ENCODE measurements around the gene IFITM10.
A peak's percentile ranks its signal among the peaks of the same experiment; 100 is the strongest.
"Not testable (repeated sequence)": the region's sequence is repeated elsewhere in the genome, so short reads cannot be mapped to it uniquely, and the experiment has no call there.

The IFITM10 gene

DNA sequence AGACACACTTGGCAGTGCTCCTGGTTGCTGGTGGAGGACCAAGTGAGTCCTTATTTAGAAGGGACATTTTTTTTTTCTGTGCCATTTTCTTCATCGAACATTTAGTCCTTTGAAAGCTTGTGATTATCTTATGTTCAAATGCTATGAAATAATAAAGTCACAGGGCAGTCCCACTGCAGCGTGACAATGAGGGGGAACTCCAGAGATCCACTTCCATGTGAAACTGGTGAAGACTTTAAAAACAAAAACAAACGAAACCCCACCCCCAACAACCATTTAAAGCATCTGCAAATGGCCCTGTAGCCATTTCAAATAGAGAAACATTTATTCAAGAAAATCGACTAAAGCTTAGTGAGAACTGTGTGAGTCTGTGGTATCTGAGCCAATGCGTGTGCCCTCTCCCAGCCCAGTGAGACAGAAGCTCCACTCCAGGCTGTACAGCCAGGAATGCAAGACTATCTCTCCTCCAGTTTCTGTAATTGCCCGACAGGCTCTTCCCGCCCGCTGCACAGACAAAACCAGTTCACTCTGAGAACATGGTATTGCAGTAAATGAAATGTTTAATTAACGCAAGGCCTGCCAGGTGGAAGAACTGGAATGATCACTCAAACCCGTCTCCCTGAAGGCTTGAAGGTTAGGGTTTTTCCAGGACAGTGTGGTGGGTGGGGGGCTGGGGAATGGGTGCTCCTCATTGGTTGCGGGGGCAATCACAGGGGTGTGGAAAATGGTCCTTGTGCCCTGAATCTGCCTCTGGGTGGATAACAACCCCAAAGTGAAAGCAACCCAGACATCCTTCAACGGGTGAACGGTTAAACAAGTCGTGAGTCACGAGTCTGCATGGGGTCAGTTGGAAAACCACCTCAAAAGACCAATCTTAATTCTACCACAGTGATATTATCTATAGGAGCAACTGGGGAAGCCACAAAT is 45.0 kb downstream of the IFITM10 start:
- DNase-seq: no peak

- no peak for DNase-seq
Observed at GRCh38 chr11:1703146-1703545, 47.2 kb downstream of the IFITM10 start.

DNA sequence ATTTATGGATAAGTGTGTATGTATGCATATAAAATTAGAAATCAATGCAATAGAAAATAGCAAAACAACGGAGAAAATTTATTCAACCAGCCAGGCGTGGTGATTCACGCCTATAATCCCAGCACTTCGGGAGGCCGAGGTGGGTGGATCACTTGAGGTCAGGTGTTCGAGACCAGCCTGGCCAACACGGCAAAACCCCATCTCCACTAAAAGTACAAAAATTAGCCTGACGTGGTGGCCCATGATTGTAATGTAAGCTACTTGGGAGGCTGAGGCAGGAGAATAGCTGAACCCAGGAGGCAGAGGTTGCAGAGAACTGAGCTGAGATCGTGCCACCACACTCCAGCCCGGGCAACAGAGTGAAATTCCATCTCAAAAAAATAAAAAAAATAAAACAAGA is 47.9 kb downstream of the IFITM10 start:
- DNase-seq: no peak

DNA sequence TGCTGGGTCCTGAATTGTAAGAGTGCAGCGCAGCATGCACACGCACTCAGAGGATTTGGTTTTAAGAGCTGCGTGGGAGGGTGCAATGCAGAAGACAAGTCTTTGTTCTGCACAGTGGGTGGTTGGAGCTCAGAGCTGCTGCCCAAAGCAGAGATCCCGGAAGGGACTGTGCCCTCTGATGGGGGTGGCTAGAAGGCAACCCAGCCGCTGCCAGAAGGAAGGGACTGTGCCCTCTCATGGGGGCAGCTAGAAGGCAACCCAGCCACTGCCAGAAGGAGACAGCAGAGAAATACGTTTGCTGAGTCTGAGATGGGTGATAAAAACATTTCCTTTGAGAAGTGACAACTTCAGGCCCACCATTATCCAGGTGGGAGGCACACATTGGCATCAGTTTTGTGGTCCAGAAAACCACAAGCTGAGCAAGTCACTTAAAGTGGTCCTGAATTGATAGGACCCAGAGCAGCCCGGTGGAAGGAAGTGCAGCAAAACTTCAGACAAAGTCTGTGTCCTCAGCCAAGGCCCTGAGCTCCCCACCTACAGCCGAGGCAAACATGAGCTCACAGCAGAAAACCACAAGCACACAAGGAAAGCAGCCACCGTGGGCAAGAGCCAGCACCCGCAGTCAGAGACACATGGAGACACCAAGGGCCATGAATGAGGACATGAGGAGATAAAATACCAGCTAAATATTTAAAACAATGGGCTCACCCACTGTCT is 49.1 kb downstream of the IFITM10 start:
- no peak for DNase-seq

DNA sequence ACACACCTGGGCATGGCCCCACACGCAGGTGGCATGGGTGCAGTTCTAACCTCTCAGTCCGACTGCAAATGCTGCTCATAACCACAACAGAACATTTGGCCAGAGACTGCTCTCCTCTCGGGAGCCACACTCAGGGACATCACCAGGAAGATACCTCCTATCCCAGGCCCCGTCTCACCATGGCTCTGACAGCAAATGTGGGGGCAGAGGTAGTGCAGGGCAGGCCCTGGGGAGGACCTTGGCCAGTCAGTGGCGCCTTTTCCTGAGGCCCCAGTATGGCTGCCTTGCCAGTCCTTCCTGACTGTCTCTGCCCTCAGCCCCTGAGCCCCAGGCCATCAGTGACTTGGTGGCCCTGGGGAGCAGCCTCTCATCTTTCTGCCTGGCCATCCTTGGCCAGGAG is 50.6 kb downstream of the IFITM10 start:
- DNase-seq: no peak

DNA sequence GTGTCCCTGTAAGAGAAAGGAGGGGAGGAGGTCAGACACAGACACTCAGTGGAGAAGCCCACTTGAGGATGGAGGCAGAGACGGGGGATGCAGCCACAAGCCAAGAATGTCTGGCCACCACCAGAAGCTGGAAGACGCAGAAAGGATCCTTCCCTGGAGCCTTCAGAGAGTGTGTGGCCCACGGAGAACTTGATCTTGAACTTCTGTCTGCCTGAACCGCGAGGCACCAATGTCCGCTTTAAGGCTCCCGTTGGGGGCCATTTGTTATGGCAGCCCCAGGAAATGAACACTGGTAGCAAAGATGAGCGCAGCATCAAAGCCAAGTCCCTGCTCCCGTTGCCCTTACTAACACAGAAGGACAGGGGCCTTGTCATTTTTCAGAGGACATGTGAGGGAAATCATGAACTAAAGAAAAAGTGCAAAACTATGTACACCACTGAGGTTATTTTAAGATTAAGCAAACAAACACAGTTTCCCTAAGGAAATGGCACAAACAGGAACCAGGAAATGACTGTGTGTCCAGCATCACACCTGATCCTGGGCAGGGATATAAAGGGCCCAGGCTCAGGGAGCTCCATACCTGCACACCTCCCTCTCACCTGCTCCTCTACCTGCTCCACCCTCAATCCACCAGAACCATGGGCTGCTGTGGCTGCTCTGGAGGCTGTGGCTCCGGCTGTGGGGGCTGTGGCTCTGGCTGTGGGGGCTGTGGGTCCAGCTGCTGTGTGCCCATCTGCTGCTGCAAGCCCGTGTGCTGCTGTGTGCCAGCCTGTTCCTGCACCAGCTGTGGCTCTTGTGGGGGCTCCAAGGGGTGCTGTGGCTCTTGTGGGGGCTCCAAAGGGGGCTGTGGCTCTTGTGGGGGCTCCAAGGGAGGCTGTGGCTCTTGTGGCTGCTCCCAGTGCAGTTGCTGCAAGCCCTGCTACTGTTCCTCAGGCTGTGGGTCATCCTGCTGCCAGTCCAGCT is 53.5 kb downstream of the IFITM10 start, which contains the start of gene KRTAP5-6:
Gene KRTAP5-6 (plus strand): TSS at position 588 of the 963 bp plus-strand sequence. CDS start 51 bp downstream, at position 639.
- DNase-seq: no peak

DNA sequence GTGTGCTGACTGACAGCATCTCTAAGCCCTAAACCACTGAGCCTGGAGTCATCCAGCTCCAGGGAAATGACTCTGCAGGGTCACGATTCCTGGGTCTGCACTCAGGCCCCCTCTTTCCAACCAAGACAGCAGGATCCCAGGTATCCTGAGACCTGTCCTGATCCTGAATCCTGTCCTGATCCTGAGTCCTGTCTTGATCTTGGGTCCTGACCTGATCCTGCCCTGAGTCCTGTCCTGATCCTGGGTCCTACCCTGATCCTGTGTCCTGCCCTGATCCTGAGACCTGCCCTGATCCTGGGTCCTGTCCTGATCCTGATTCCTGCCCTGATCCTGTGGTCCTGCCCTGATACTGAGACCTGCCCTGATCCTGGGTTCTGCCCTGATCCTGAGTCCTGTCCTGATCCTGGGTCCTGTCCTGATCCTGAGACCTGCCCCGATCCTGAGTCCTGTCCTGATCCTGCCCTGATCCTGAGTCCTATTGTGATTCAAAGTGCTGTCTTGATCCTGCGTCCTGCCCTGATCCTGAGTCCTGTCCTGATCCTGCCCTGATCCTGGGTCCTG is 54.8 kb downstream of the IFITM10 start:
- no peak for DNase-seq

- DNase-seq: no peak
Observed at GRCh38 chr11:1694846-1695547, 55.4 kb downstream of the IFITM10 start.

DNA sequence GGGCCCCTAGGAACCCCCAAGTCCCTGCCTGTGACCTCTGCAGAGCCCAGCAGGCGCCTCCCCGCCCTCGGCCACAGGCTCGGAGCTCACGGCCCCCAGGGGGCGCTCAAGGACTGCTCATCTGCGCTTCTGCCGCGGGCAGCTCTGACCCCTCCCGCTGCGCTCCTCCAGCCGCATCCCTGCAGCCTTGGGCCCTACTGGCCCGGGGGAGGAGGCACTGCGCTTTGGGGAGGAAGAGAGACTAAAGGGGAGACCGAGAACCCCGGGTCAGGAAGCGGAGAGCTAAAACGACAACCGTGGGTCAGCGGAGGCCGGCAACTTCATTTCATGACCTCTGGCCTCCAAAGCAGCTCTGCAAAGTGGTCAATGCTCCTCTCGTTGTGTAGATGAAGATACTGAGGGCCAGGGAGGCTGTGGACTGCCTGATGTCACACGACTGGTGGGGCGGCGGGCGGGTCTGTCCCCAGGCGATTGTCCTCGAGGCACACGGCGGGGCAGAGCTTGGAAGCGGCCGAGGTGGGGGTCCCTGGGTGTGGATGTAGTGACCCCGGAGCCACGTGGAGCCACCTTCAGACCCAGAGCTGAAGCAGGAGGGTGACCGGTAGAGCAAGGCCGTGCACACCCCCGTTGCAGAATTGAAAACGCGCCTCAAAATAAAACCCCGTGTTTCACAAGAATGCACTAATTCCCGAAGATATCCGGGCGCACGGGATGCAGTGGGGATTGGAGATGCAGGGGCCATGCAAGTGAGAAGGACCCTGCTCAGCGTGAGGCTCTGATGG is 56.1 kb downstream of the IFITM10 start:
- DNase-seq: peak; percentile 50 to 71 (median 70)

GRCh38 chr11:1693327-1694063 is 56.9 kb downstream of the IFITM10 start:
- peak; percentile 40 to 65 (median 56) for DNase-seq

- DNase-seq: no peak
Observed at GRCh38 chr11:1692708-1693326, 57.6 kb downstream of the IFITM10 start.

GRCh38 chr11:1691878-1692707 is 58.3 kb downstream of the IFITM10 start:
- no peak for DNase-seq

DNA sequence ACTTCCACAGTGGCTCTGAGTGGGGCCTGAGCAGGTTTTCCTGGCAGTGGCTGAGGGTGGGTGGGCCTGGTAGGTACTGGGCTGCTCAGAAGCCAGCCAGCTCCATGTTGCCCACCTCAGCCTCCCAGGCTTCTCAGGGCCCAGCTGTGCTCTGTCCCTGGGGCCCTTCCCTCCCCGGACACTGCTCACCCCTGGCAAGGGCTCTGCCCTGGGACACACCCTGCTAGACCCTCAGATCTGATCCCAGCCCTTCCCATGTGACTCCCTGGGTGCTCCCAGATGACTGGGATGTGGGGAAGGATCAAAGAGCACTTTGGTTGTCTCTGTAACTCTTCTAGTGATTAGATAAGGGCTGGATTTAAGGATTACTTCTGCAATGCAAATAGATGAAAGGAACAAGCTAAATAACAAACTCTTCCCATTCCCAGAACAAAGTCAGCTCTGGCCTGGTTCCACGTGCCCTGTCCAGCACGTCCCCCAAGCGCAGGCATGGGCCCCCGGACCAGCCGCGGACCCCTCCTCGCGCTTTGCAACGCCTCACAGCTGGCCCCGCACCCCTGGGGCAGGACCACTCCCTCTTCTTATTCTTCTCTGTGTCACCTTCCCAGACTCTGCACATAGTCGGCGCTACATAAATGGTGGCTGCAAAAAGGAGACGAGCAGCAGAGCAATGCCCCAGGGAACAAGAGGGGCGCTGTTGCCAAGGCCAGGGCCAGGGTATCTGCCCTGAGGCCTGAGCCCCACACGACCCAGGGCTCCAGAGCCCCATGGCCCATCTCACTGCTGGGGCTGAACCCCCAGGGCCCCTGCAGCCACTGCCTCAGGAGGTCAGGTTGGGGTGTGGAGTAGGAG is 59.1 kb downstream of the IFITM10 start:
- no peak for DNase-seq

DNA sequence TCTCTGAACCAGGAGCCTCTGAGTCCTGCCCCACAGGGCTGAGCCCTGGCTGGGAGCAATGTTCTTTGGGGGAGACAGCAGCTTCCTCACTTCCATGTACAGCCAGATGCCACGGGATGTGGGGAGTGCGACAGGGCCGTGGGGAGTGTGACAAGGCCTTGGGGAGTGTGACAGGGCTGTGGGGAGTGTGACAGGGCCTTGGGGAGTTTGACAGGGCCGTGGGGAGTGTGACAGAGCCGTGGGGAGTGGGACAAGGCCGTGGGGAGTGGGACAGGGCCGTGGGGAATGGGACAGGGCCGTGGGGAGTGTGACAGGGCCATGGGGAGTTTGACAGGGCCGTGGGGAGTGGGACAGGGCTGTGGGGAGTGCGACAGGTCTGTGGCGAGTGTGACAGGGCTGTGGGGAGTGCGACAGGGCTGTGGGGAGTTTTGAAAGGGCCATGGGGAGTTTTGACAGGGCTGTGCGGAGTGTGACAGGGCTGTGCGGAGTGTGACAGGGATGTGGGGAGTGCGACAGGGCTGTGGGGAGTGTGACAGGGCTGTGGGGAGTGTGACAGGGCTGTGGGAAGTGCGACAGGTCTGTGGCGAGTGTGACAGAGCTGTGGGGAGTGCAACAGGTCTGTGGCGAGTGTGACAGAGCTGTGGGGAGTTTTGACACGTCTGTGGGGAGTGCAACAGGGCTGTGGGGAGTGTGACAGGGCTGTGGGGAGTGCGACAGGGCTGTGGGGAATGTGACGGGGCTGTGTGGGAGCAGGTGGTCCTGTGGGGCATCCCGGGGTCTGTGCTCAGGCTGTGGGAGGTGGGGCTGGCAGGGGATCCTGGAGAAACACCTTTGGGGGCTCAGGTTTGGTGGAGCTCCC is 60.0 kb downstream of the IFITM10 start:
- DNase-seq: no peak

GRCh38 chr11:1689250-1690166 is 60.9 kb downstream of the IFITM10 start:
- not testable (repeated sequence) for DNase-seq
